HG02571 (cell line): ENCODE results near the gene ACP3.

Experiments used
- ATAC-seq: cut with Tn5 transposase; IDR thresholded peaks from one replicate; pipeline ENCODE4 v1.9.1; 2021; ENCODE audit warnings: mild to moderate bottlenecking, moderate library complexity; ENCODE audit not compliant: unreplicated experiment

ACP3 gene

GRCh38 chr3:132405609-132406299, 88.5 kb downstream of the ACP3 start:
- no peak for ATAC-seq

- no peak for ATAC-seq
Measured at GRCh38 chr3:132406587-132406986, 89.4 kb downstream of the ACP3 start.

DNA sequence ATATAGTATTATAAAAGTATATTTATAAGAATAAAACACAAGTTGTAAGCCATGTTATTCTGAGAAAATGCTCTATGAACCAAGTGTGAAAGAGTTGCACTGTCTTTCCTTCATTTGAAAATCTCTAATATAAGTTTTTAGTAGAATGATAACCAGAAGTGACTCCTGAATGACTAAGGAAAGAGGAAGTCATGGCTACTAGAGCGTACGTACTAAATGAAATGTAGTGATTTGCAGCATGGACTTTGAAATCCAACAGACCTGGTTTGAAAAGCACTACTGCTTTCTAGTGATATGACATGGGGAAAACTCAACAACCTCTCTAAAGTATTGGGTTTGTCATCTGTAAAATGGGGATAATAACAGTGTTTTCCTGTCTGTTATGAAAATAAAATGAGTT, 89.8 kb downstream of the ACP3 start:
- no peak for ATAC-seq
